Endodermal cell (in vitro differentiated cells): ENCODE measurements around the gene PLIN1. TPM values are rescaled to one million over a fixed set of nuclear protein-coding genes. Genes with fewer than 3 reads are reported as not detected.

Experiments used
- DNase-seq: peaks from one replicate; pipeline ENCODE4 v3.0.0-alpha.2; 2017
- H3K27ac ChIP-seq: 2 replicates; pipeline ENCODE4 v1.5.1; 2013; ENCODE audit warnings: mild to moderate bottlenecking, low read depth, low read length, moderate library complexity
- H3K27me3 ChIP-seq: 2 replicates; pipeline ENCODE4 v1.6.1; 2013; ENCODE audit warnings: mild to moderate bottlenecking, low read length, moderate library complexity; ENCODE audit not compliant: insufficient read depth, control insufficient read depth, poor library complexity, severe bottlenecking
- H3K36me3 ChIP-seq: 2 replicates; pipeline ENCODE4 v1.7.0; 2013; ENCODE audit warnings: mild to moderate bottlenecking, low read length, moderate library complexity; ENCODE audit not compliant: control insufficient read depth, insufficient read depth
- H3K4me1 ChIP-seq: one replicate; pipeline ENCODE4 v1.7.0; 2013; ENCODE audit warnings: low read length; ENCODE audit not compliant: control insufficient read depth, insufficient read depth
- H3K4me3 ChIP-seq: 2 replicates; pipeline ENCODE4 v1.5.1; 2013; ENCODE audit warnings: mild to moderate bottlenecking, low read length, moderate library complexity
- H3K9ac ChIP-seq: 2 replicates; pipeline ENCODE4 v1.6.1; 2013; ENCODE audit warnings: mild to moderate bottlenecking, low read length, moderate library complexity; ENCODE audit not compliant: poor library complexity, severe bottlenecking; ENCODE audit errors: extremely low read depth
- H3K9me3 ChIP-seq: 2 replicates; pipeline ENCODE4 v1.6.1; 2013; ENCODE audit warnings: mild to moderate bottlenecking, low read length, moderate library complexity; ENCODE audit not compliant: control insufficient read depth
- H3K27ac Mint-ChIP-seq: 2 replicates; pipeline ENCODE4 v1.8.0; 2020; ENCODE audit warnings: mixed read lengths
- H3K27me3 Mint-ChIP-seq: 2 replicates; pipeline ENCODE4 v1.8.0; 2021; ENCODE audit warnings: mild to moderate bottlenecking, mixed read lengths; ENCODE audit not compliant: insufficient read depth
- H3K36me3 Mint-ChIP-seq: 2 replicates; pipeline ENCODE4 v1.8.0; 2020; ENCODE audit warnings: low read depth, mixed read lengths
- H3K4me1 Mint-ChIP-seq: 2 replicates; pipeline ENCODE4 v1.8.0; 2020; ENCODE audit warnings: mixed read lengths
- H3K4me3 Mint-ChIP-seq: 2 replicates; pipeline ENCODE4 v1.8.0; 2020; ENCODE audit warnings: mild to moderate bottlenecking, moderate library complexity, mixed read lengths
- H3K9me3 Mint-ChIP-seq: 2 replicates; pipeline ENCODE4 v1.8.0; 2020; ENCODE audit warnings: mild to moderate bottlenecking, mixed read lengths
- CTCF ChIP-seq: fragments of 200-600 bp; sonication (generic); conservative IDR thresholded peaks from 2 replicates; pipeline ENCODE4 v1.5.0; 2021; ENCODE audit warnings: antibody characterized with exemption, mild to moderate bottlenecking
- WGBS, 2 experiments: methylation state at CpG; one replicate each; pipeline versions ENCODE4 v1.1.5 to v1.1.7; 2013; ENCODE audit warnings: missing lambda C conversion rate in 2 of 2, mixed read lengths in 1 of 2; ENCODE audit not compliant: insufficient coverage in 1 of 2, insufficient read length in 1 of 2; 5-methylcytosine and 5-hydroxymethylcytosine counted together
- total RNA-seq, 2 donors: library from RNA; stranded (reverse); fragmentation: NEBNext Ultra II Directional in 1 of 2; extraction: Animal tissue kit (Norgen Biotek cat#: 25700) in 1 of 2; gene quantifications; 2 replicates in 1 of 2; 3 replicates in 1 of 2; pipeline ENCODE4 v1.2.1, GENCODE V29; 2021

Gene PLIN1
- total RNA-seq, 2 donors from 2014 or later: 0.11 to 0.22 TPM

GRCh38 chr15:89707577-89707976 is 28.4 kb upstream of the PLIN1 start:
- no peaks in the 10 kb centered on the region for H3K4me1 ChIP-seq
- Mint-ChIP-seq H3K4me3 (no peak overlapping the region), H3K27ac (no peak overlapping the region), H3K9me3 (no peaks in the 10 kb centered on the region), H3K36me3 (no peaks in the 10 kb centered on the region), H3K4me1 (no peaks in the 10 kb centered on the region), H3K27me3 (peaks cover 17% of the 10 kb centered on the region)
- DNase-seq: no peak
- no peak for TF ChIP-seq CTCF
- H3K27me3 ChIP-seq: peaks cover 19% of the 10 kb centered on the region
- no peak overlapping the region for H3K9ac ChIP-seq
- no peaks in the 10 kb centered on the region for H3K36me3 ChIP-seq
- no peaks in the 10 kb centered on the region for H3K9me3 ChIP-seq
- H3K4me3 ChIP-seq: no peak overlapping the region
- H3K27ac ChIP-seq: no peak overlapping the region
- WGBS, 2 experiments: 88 to 100% methylated on average over 1 of the region's 1 CpG

- H3K9ac ChIP-seq: no peak overlapping the region
- H3K4me3 ChIP-seq: no peak overlapping the region
- no peak for TF ChIP-seq CTCF
- Mint-ChIP-seq H3K4me1 (no peaks in the 10 kb centered on the region), H3K27me3 (peaks cover 23% of the 10 kb centered on the region), H3K4me3 (no peak overlapping the region), H3K36me3 (no peaks in the 10 kb centered on the region), H3K9me3 (no peaks in the 10 kb centered on the region), H3K27ac (no peak overlapping the region)
- no peak for DNase-seq
- H3K9me3 ChIP-seq: no peaks in the 10 kb centered on the region
- H3K27ac ChIP-seq: no peak overlapping the region
- H3K4me1 ChIP-seq: no peaks in the 10 kb centered on the region
- H3K27me3 ChIP-seq: peaks cover 33% of the 10 kb centered on the region
- H3K36me3 ChIP-seq: no peaks in the 10 kb centered on the region
These were observed 25.2 kb upstream of the PLIN1 start for GRCh38 chr15:89704411-89704810.

GRCh38 chr15:89695198-89695597 is 16.0 kb upstream of the PLIN1 start:
- Mint-ChIP-seq H3K4me3 (no peak overlapping the region), H3K27me3 (peaks cover 61% of the 10 kb centered on the region), H3K4me1 (peaks cover 2% of the 10 kb centered on the region), H3K27ac (no peak overlapping the region), H3K36me3 (no peaks in the 10 kb centered on the region), H3K9me3 (no peaks in the 10 kb centered on the region)
- H3K4me1 ChIP-seq: no peaks in the 10 kb centered on the region
- no peak overlapping the region for H3K9ac ChIP-seq
- no peaks in the 10 kb centered on the region for H3K9me3 ChIP-seq
- no peak overlapping the region for H3K27ac ChIP-seq
- peaks cover 69% of the 10 kb centered on the region for H3K27me3 ChIP-seq
- H3K4me3 ChIP-seq: no peak overlapping the region
- TF ChIP-seq CTCF: no peak
- WGBS, 2 experiments: 80% methylated on average over 1 of the region's 1 CpG; no CpG with 5 or more reads in 1 of the 2 experiments
- H3K36me3 ChIP-seq: no peaks in the 10 kb centered on the region
- no peak for DNase-seq
